ENCODE results near the gene DIPK1A.
A peak's percentile ranks its signal among the peaks of the same experiment; 100 is the strongest.

The DIPK1A gene

DNA sequence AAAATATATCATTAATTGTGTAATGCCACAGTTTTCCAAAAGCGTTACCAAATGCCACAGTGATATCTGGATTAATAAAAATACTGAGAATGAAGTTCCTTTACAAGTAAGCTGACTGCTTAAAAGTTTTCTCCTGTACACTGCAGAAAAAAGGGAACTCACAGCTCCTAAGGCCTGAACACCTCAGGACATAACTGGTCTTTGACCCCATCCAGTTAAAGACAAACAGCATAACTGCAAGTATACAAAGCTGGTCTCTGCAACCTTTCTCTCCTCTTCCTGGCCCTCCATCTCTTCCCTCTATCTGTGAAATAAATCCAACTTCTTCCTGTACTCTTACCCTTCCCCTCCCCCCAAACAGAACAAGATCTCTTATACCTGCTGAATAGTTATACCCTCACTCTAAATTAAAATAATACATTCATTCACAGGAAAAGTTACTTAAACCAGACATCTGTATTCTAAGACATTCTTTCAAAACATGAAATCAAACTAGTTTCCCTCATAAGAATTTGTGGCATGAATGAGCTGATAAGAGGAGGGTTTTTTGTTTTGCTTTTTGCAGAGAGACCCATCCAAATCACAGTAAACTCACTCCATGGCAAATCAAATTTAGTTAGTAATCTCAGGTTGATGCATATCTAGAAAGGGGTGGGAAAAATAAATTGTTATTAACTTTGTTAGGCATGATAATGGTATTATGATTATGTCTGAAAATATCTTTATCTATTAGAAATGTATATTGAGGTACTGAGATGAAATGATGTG is 2.9 kb downstream of the DIPK1A start (continued):
- TF ChIP-seq, protein P1, sequence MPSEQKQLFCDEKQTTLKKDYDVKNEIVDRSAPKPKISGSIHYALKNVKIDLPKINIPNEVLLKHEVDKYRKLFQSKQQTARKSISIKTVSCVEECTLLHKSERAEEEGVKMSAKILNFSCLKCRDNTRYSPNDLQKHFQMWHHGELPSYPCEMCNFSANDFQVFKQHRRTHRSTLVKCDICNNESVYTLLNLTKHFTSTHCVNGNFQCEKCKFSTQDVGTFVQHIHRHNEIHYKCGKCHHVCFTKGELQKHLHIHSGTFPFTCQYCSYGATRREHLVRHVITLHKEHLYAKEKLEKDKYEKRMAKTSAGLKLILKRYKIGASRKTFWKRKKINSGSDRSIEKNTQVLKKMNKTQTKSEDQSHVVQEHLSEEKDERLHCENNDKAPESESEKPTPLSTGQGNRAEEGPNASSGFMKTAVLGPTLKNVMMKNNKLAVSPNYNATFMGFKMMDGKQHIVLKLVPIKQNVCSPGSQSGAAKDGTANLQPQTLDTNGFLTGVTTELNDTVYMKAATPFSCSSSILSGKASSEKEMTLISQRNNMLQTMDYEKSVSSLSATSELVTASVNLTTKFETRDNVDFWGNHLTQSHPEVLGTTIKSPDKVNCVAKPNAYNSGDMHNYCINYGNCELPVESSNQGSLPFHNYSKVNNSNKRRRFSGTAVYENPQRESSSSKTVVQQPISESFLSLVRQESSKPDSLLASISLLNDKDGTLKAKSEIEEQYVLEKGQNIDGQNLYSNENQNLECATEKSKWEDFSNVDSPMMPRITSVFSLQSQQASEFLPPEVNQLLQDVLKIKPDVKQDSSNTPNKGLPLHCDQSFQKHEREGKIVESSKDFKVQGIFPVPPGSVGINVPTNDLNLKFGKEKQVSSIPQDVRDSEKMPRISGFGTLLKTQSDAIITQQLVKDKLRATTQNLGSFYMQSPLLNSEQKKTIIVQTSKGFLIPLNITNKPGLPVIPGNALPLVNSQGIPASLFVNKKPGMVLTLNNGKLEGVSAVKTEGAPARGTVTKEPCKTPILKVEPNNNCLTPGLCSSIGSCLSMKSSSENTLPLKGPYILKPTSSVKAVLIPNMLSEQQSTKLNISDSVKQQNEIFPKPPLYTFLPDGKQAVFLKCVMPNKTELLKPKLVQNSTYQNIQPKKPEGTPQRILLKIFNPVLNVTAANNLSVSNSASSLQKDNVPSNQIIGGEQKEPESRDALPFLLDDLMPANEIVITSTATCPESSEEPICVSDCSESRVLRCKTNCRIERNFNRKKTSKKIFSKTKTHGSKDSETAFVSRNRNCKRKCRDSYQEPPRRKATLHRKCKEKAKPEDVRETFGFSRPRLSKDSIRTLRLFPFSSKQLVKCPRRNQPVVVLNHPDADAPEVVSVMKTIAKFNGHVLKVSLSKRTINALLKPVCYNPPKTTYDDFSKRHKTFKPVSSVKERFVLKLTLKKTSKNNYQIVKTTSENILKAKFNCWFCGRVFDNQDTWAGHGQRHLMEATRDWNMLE (tag by site-specific recombination; conservative IDR thresholded peaks at IDR 0.05; ENCODE audit: low read depth): no peak
- TF ChIP-seq HOXD13 (CRISPR knock-in tag; IDR thresholded peaks at IDR 0.05; ENCODE audit: borderline replicate concordance): no peak
- TF ChIP-seq ZNF169 (tag by site-specific recombination; IDR thresholded peaks at IDR 0.05): no peak
- no peak for TF ChIP-seq ZNF394 (tag by site-specific recombination; IDR thresholded peaks at IDR 0.05; ENCODE audit: borderline replicate concordance)
- no peak for TF ChIP-seq ZNF350 (tag by site-specific recombination; IDR thresholded peaks at IDR 0.05)
- TF ChIP-seq, protein P2, sequence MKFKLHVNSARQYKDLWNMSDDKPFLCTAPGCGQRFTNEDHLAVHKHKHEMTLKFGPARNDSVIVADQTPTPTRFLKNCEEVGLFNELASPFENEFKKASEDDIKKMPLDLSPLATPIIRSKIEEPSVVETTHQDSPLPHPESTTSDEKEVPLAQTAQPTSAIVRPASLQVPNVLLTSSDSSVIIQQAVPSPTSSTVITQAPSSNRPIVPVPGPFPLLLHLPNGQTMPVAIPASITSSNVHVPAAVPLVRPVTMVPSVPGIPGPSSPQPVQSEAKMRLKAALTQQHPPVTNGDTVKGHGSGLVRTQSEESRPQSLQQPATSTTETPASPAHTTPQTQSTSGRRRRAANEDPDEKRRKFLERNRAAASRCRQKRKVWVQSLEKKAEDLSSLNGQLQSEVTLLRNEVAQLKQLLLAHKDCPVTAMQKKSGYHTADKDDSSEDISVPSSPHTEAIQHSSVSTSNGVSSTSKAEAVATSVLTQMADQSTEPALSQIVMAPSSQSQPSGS (tag by site-specific recombination; IDR thresholded peaks at IDR 0.05; ENCODE audit: low read depth): no peak
- TF ChIP-seq, protein P3, sequence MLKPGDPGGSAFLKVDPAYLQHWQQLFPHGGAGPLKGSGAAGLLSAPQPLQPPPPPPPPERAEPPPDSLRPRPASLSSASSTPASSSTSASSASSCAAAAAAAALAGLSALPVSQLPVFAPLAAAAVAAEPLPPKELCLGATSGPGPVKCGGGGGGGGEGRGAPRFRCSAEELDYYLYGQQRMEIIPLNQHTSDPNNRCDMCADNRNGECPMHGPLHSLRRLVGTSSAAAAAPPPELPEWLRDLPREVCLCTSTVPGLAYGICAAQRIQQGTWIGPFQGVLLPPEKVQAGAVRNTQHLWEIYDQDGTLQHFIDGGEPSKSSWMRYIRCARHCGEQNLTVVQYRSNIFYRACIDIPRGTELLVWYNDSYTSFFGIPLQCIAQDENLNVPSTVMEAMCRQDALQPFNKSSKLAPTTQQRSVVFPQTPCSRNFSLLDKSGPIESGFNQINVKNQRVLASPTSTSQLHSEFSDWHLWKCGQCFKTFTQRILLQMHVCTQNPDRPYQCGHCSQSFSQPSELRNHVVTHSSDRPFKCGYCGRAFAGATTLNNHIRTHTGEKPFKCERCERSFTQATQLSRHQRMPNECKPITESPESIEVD (tag by site-specific recombination; IDR thresholded peaks at IDR 0.05): no peak
- TF ChIP-seq ZNF302 (tag by site-specific recombination; IDR thresholded peaks at IDR 0.05; ENCODE audit: low read depth): no peak

DNA sequence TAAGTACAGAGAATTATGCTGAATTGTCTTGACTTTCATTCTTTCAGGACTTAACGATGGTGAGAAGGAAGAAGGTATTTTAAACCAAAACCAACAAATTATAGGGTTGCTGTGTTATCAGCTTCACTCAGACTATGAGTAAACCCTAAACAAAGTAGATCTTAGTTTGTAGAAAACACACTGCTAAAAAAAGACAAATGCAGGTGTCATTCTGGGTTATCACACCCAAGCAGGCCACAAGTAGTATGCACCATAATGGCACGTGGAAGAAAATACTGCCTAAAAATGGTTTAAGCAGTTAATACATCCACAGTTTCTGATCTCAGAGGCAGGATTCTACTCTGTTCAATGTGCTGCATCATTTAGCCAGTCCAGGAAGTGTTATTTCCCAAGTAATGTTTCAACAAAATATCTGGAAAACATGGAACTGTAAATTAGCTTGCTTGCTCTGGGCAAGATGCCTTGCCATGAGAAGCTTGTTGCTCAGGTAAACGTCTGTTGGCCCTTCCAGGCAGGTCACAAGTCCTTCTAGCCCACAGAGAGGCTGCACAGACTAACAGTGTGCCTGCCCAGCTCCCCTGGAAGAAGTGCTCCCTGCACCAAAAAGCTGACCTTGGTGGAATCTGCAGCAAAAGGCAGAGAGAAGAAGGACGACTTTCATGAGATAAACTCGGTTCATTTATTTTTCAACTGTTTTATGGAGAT is 4.1 kb downstream of the DIPK1A start:
- 0 out of 2 replicates have a peak, but pooled peaks cover 2% of the 10 kb centered on the region for H3K4me1 ChIP-seq (ENCODE audit: control insufficient read depth, insufficient read depth, low read length)
- no peaks in the 10 kb centered on the region for H3K36me3 ChIP-seq (ENCODE audit: control insufficient read depth in 2 of 2, insufficient read depth in 1 of 2, low read length in 2 of 2)
- no peak for TF ChIP-seq ZNF600 (tag by site-specific recombination; IDR thresholded peaks at IDR 0.05)
- TF ChIP-seq ZNF133 (tag by site-specific recombination; IDR thresholded peaks at IDR 0.05): peak; percentile 58; the same call in 1 of the 2 replicates
- TF ChIP-seq ZNF664 (tag by site-specific recombination; IDR thresholded peaks at IDR 0.05): no peak
- peak; percentile 43; the same call in 1 of the 2 replicates for TF ChIP-seq SP7 (tag by site-specific recombination; IDR thresholded peaks at IDR 0.05)
- POLR2A ChIA-PET: no interaction called here
- no peak overlapping the region for H3K4me3 ChIP-seq (ENCODE audit: low read depth, low read length)
- no peaks in the 10 kb centered on the region for H3K9me3 ChIP-seq (ENCODE audit: control insufficient read depth, insufficient read depth, low read depth, low read length)
- no peak overlapping the region for H3K27ac ChIP-seq (ENCODE audit: extremely low read depth, low read depth, low read length)
- CTCF ChIA-PET: interaction anchor here (0.6 to 3.7 kb wide), 6 partner anchors 37 to 212 kb away, joined by 3 to 42 read pairs (median 8); no protein-coding TSS in a partner anchor

Measured in HEK293 (cell line).